Measurements from ENCODE around the gene FHOD3.

FHOD3 gene

DNA sequence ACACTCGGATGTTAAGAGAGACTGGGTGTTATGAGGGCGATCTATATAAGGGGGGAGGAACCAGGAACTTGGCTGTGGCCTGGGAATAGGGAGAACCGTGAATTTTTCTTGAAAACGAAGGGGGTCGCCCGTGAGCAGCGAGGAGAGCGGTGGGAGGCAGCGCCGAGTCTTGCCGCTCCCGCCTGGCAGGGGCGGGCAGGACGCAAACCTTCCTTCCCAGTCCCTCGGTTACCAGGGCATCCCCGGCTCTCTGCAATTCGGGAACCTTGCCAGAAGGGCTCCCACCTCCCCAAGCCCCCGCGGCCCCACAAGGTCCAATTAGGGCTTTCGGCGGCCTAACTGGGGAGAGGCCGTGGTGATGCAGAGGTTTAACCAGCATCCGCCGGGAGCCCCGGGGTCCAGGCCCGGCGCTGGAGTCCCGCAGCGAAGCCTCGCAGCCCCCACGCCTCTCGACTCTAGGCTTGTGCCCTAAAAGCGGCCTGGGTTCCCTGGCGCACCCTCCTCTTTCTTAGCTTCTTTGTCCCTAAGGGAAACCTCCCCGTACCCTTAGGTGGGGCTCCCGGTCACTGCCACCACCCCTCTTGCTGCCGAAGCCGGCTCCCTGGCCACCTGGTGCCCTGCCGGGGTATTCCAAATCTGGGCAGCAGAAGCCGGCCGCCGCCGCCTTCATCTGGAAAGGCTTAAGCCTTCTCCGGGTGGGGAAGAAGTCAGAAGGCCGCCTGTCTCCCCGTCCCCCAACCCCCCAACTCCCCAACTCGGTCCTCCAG, 680 bp upstream of the FHOD3 start:
- peak; percentile 89 for DNase-seq

DNA sequence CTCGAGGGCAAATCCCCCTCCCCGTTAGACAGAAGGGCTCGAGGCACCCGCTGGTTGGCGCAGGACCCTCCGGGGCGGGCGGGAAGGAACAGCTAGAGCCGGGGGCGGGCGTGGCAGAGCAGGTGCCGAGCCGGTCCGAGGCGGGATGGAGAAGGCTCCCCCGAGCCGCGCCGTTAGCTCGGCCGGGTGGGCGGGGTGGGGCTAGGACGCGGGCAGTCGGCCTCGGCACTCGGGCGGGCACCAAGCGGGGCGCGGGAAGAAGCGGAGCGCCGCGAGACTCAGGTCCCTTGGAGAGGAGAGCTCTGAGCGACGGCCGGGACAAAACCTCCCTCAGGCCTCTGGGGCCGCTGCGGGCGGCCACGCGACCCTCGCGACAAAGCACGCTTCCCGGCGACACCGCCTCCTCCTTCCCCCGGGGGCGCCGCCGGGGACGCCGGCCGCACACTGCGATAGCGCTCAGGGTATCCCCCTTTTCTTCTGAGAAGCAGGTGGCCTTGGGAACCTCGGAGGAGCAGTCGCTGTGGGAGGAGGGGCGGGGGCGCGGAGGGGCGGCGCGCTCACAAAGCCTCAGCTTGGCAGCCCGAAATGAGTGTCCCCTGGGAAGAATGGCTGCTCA, 721 bp downstream of the FHOD3 start:
- peak; percentile 55 for DNase-seq

DNA sequence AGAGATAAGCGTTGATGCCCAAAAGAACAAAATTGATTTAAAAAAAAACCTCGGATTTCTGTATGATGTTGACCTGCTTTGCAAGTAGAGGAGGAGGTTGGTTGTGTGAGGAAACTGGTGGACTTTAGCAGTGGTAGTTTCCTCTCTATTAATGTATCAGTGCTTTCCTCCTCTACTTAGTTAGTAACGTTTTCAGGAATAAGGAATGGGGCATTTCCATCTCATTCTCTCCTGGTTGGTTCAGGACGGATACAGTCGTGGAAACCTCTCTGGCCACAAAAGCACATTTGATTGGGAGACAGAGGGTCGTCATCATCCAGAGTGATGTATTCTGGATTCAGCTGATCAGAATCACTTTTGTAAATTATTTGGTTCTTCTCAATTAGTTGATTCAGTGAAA, 1.5 kb downstream of the FHOD3 start:
- peak; percentile 50 for DNase-seq

DNA sequence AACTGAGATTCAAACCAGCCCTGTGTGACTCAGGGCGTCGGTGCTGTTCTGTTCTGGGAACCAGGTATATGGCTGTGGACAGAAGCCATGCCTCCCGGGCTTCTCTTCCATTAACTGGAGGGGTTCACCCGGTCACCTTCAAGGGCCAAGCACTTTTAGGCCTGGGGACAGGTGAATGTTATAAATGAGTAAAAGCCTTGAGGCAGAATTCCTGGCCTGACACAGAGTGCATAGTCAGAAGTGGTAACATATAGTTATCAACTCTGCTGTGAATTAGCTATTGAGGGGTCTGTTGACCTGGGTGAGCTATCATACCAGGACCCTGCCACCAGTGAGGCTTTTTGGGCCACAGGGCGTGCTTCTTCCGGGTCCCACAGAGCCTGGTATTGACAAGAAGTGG, 2.7 kb downstream of the FHOD3 start:
- DNase-seq = no peak

DNA sequence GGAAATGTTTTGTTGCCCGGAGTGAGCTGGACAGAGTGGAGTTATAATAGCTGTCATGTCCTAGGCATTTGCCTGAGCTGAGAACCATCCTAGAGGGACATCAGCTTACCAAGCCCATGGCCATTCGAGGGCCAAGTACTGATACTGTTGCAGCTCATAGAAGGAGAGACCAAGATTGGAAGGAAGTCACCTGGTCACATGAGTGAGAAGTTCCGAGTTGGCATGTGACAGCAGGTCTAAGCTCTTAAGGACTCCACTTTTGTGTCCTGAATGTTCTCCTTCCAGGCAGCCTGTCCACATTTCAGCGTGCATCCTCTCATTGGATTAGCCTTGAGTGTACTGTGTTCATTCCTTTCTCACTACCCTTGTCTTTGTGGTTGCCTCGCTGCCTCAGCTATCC, 4.4 kb downstream of the FHOD3 start:
- DNase-seq = no peak

DNA sequence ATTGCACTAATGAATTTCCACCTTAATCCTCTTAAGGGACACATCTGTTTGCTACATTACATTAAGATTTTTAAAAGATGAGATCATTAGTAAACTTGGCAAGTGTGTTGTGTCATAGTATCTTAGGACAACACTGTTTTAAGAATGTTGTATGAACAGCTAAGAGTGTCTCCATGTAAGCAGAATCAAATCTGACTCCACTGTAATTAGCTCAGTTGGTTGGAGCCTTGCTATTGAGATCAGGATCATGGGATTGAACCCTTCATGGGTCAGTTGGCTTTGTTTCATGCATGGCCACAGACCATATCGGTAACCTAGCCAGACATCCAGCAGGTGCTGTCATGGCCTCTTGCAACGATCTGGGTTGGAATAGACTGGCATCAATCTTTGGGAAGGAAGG, 5.2 kb downstream of the FHOD3 start:
- DNase-seq = no peak

DNA sequence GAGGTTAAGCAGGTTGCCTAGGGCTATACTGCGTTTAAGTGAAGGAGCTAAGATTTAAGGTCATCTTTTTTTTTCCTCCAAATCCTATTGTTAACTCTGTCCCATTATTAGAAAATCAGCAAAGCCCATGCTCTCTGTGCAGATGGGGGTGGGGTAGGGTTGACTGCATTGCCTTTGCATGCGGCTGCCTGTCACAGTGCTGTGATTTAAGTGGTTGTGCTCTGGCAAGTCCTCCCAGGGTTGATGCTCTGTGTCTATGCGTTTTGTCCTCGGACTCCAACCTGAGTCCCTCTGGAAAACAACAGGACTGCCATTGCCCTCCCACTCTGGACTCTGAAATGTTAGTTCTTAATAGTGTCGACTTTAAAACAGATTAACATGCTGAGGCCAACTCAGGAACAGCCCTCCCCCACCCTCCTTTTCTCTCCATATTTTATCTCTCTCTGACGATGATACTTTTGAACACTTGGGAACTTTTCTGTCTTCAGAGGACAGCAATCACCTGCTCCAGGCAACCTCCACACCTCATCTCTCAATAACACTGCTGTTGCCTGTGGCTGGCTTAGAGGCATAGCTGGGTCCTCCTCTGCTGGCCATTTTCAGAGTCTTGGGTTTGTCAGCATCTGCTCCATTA, 5.8 kb downstream of the FHOD3 start:
- no peak for DNase-seq

DNA sequence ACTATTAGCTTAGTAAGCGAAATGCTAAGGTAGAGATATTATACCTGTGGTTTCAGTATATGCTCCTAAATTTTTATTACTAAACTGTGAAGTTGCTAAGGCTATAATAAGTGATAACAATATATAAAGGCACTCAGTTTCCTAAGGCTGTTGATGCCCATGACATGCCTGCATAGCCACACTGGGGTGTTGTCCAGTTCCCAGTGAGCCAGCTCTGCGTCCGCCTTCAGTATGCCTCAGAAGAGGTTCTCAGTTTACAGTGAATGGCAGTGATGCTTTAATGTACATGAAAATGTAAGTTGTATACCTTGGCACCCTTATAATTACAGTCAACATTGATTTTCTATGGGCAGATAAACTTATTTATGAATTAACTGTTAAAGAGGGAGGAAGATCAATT, 7.2 kb downstream of the FHOD3 start:
- no peak for DNase-seq

DNA sequence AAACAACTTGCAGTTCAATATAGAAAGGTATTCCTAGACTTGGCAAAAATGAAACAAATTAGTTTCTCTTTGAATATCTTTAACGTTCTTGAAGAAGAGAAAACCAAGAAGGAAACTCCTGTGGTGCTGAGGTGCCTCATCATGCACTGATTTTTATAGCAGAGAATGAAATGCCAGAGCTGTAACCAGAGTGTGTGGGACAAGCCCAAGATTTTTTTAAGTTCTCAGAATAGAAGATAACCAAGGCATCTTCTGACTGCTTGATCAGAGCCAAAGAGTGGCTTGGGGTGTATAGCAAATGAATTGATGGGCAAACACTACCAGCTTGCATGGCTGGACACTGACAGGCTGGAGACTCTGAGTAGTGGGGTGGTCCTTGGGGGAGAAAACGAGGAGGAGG, 7.9 kb downstream of the FHOD3 start:
- DNase-seq = no peak

DNA sequence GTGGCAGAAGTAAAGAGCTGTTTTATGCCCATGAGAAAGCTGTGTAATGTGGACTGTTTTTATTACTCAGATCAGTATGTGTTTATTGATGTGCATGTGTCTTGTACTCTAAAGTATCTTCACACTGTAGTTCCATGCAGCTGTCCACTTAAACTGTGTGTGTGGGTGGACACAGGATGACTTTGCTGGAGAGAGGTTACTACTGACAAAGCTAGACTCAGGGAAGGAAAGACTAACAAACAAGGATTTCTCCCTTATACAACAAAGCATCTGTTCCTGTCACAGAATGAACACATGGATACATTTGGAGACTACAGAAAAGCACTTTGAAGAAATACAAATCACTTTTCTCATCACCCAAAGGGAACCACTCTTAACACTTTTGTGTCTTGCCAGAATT, 10.0 kb downstream of the FHOD3 start:
- DNase-seq = no peak

DNA sequence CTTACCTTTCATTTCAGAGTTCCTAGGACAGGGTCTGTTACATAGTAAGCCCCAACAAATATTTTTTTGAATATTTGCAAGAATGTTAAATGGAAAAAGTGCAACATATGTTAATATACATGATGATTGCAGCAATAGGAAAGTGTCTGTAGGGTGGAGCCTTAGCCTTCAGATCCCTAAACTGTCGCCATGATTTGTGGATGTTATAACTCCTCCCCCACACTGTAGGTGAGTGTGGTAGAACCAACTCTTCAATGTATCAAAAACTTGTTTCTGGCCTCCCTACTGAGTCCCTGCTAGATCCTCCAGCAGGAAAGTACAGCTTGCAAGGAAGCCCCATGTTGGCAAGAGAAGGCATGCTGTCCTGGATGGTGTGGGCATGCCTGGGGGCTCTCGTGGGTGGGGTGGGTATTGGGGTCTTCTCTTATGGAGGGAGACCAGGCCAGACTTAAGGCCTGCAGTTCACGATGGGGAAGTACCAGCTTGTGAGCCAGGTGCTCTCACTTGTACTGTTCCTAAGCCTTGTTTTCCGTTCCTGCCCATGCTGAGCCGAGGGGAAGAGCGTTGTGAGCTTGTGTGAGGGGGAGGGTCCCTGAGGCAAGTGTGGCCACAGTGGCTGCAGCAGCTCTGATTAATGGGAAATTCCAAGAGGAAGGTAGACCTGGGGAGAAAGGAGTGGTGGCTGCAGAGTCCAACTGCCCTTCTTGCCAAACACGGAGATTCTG, 11.4 kb downstream of the FHOD3 start:
- no peak for DNase-seq

DNA sequence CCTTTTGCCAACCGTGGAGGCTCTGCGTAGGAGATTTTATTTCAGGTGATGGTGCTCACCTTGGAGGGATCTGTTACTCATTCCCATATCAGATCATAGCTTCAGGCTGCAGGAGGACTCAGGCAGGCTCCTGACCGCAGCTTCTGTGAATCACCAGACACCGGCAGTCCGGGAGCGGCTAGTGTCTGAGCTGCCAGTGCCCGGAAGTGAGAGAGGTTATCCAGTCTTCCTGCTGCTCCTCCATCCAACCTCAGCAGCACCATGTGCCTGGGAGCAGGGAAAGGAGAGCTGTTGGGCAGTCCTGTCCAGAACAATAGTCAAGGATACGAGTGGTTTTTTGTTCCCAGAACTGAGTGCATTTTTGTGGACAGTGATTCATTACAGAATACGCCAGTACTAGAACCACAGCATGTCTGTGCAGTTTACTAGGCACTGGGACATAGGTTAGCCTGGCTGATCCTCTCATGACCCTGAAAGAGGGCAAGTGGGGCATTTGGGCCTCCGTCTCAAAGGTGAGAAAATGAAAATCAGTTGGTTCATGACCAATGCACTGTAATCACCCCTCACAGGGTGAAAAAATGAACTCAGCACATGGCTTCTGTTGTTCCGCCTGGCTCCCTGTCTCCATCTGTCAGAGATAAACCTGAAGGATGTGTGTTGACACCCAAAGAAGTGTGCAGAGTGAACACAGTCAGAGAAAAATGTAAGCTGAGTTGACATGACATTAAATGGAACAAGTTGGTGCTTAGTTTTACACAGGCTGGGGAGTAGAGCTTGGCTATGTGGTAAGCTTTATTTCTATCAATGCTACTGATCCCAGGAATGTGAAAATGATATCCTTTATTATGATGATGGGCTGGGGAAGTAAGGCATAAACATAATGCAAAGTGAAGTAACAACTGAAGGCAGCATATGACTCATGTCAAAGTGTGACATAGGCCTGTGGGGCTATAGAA, 12.2 kb downstream of the FHOD3 start:
- DNase-seq = no peak

DNA sequence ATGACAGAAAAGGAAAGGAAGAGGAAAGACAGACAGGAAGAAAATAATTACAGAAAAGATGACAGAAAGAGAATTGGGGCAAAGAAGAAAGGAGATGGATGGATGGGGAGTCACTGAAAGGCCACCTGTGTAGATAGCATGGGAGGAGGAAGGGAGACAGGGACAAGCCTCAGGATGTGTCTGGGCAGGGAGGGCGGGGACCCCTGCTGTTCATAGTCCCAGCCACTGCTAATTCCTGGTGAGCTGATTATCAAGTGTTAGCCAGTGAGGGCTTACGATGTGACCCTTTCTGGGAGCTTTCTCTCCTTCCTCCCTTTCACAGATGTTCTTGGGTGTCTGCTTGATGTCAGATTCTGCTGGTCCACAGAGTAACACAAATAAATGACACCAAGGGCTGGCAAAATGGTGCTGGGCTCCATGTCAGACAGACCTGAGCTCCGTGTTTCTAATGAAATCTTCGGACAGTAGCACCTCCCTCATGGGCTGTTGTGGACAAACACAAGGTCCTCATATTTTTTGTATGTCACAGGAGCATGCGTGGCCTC, 13.6 kb downstream of the FHOD3 start:
- DNase-seq = no peak

DNA sequence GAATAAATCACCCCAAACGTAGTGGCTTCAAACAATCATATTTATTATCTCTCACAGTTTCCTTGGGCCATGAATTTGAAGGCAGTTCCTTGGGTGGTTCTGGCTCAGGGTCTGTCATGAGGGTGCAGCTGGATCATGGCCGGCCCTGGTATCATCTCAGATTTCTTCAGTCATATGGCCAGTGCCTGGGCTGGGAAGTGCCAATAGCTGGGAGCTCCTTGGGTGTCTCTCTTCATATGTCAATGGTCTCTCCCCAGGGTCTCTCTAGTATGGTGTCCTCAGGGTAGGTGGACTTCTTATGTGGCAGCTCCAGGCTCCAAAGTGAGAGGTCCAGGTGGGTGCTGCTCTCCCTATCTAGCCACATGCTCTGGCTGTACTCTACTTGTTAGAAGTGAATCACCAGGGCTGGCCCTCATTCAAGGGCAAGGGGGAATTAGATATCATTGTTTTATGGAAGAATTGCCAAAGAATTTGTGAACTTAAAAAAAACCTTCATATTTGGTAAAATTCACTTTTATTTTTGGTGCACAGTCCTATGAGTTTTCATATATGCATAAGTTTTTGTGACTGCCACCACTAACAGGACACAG, 15.4 kb downstream of the FHOD3 start:
- DNase-seq = no peak

DNA sequence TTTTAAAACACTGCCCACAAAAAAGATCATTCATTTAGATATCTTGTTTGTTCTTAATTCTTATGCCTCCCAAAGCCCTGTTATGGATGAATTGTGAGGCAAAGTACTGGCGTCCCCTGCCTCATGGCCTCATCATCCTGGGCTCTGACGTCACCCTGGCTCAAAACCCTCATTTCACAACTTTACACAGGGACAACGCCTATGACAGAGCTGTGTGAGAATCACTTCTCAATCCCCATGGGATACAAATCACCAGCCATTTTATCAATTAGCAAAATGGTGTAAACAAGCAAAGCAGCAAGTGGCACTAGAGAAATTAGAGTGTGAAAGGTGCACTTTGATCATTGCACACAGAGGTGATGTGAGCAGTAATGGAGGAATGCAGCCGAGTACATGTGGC, 16.6 kb downstream of the FHOD3 start:
- no peak for DNase-seq

DNA sequence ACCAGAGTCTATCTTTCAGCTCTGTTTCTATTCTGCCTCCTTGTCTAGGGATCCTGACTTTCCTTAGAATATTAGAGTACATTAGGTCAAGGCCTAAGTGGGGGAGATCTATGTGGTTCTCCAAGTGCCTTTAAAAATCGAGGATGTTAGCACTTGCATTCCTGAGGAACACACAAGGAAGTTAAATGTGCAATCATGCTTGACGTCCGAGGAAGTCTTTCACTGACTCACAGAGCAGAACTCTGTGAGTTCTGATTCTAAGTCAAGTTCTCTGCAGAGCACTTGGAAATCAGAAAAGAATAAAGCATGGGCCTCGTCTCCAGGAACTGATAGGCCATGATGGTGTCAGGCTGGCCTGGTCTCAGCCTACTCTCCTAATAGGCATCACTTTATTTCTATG, 17.2 kb downstream of the FHOD3 start:
- DNase-seq = no peak

DNA sequence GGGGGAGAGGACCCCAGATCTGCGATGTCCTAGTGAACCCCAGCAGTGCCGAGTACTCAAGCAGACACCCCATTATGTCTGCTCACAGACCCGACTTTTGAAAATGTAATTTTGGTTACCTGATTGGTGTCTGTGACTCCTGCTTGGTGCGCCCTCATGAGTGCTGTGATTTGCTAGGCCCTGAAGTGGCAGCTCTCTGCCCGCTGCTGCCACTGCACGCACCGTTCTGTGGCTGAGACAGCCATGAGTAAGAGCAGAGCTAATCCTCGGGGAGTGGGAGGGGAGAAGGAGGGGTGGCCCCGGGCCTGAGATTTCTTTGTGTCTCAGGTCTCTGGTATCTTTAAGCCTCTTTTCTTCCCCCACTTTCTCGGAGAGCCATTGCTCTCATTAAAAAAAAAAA, 18.2 kb downstream of the FHOD3 start:
- DNase-seq = no peak

DNA sequence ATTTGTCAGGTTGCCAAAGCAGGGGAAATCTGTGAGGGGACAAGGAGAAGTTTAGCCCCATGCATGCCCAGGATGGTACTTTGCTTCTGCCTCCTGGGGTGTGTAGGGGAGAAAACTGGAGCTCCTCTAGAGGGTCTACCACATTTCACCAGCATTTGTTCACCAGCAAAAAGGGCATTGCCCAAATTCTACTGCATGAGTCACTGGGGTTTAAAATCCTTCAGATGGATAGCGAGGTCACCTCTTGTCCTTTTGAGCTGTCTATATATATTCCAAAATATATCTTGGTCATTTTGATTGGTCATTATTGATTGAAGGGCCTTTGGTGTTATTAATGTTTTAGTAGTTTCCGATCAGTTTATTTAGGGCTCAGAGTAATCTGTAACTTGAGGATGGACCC, 18.7 kb downstream of the FHOD3 start:
- no peak for DNase-seq

DNA sequence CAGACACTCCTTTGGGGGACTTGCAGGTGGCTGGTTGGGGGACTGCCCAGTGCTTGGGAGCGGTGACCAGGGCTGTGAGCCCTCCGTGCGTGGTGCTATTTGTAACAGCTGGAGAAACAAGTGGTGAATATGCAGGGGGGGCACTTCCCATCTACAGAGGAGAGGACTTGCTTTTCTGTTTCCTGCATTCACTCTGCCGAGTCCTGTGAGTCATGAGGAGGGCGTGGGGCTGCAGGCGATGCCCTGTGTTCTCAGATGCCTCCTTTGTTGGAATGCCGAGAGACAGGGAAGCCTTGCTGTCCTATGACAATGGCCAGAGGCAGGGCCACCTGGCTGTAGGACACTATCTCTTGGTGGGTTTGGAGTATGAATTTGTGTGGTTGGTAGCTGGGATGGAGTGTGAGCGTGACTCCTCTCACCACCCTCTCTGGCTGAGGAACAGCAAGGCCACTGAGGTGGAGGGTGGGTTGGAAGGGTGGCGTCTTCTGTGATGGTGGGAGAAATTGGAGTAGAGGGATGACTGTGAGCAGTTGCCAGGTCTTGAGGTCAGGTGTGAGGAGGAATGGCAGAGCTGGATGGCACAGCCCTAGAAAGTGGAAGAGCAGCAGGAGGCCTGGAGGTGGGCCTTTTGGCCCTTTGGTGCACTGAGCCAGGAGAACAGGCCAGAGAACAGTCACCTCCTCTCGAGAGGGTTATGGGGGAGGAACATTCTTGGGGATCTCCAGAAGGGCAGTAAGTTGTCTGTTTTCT, 24.3 kb downstream of the FHOD3 start:
- no peak for DNase-seq

DNA sequence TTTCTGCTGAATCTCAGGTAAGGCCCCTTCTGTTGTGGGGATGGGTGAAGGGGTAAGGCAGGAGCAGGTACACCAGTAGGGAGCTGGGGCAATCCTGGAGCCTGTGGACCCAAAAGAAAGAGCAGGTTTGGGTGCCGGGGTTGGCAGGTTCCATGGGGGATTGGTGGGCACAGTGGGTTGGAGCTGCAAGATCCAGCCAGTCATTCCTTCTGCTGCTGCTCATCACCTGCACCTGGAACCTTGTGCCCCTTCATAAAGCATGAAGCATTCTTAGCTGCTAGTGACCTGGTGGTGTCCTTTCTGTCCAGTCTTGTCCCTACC, 24.9 kb downstream of the FHOD3 start:
- DNase-seq = no peak

DNA sequence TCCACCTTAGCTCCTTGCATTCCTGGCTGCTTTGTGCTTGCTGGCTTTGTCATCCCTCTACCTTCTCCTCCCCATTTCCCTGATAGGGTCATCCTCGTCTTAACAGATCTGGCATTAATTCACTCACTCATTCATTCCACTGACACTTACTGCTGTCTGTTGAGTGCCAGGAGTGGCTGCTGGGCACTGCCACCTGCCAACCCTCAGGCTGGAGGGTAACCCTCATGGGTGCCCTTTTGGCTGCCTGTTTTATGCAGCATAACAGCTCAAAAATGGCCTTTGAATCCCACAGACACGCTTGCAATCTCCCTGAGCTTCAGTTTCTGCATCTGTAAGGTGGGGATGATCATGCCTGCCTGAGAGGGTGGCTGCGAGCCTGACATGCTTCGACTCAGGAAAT, 25.2 kb downstream of the FHOD3 start:
- DNase-seq = no peak

All from DMS79 treated with DMSO at 0.1 percent for 48 hours (cell line).